DOHH2 (cell line): ENCODE data around the gene ATXN3L.

ENCODE experiments used
- H3F3A ChIP-seq: fragments of 200-600 bp; sonication (generic), shearing (Covaris generic); 2 replicates; pipeline ENCODE4 v1.6.0; 2016; ENCODE audit warnings: antibody characterized with exemption, mild to moderate bottlenecking; ENCODE audit not compliant: control insufficient read depth, insufficient read depth
- H3K27ac ChIP-seq: fragments of 200-600 bp; sonication (generic); 2 replicates; pipeline ENCODE4 v1.5.1; 2014; ENCODE audit warnings: low read depth, mild to moderate bottlenecking, low read length, moderate library complexity
- H3K27me3 ChIP-seq: fragments of 200-600 bp; sonication (generic); 2 replicates; pipeline ENCODE4 v1.6.1; 2014; ENCODE audit warnings: mild to moderate bottlenecking, low read length, mixed read lengths; ENCODE audit not compliant: control insufficient read depth
- H3K36me3 ChIP-seq: fragments of 200-600 bp; sonication (generic); 2 replicates; pipeline ENCODE4 v1.6.1; 2014; ENCODE audit warnings: mild to moderate bottlenecking, low read length, moderate library complexity, mixed read lengths; ENCODE audit not compliant: control insufficient read depth
- H3K4me1 ChIP-seq: fragments of 200-600 bp; sonication (generic); 2 replicates; pipeline ENCODE4 v1.6.1; 2014; ENCODE audit warnings: mild to moderate bottlenecking, low read length, mixed read lengths; ENCODE audit not compliant: control insufficient read depth
- H3K4me2 ChIP-seq: fragments of 200-600 bp; sonication (generic); 2 replicates; pipeline ENCODE4 v1.6.0; 2014; ENCODE audit warnings: mild to moderate bottlenecking, low read length, moderate library complexity
- H3K4me3 ChIP-seq: fragments of 200-600 bp; sonication (generic); 2 replicates; pipeline ENCODE4 v1.5.1; 2014; ENCODE audit warnings: mild to moderate bottlenecking, low read length, mixed read lengths
- H3K79me2 ChIP-seq: fragments of 200-600 bp; sonication (generic); 2 replicates; pipeline ENCODE4 v1.6.1; 2014; ENCODE audit warnings: mild to moderate bottlenecking, low read length, mixed read lengths; ENCODE audit not compliant: control insufficient read depth
- H3K9me2 ChIP-seq: fragments of 200-600 bp; sonication (generic); replicated peaks from 2 replicates; pipeline ENCODE4 v1.6.1; 2014; ENCODE audit warnings: mild to moderate bottlenecking, low read length, mixed read lengths; ENCODE audit not compliant: control insufficient read depth
- H3K9me3 ChIP-seq: fragments of 200-600 bp; sonication (generic); 2 replicates; pipeline ENCODE4 v1.6.1; 2014; ENCODE audit warnings: antibody characterized with exemption, low read length, mixed read lengths; ENCODE audit not compliant: control insufficient read depth, insufficient read depth
- H4K20me1 ChIP-seq: fragments of 200-600 bp; sonication (generic); 2 replicates; pipeline ENCODE4 v1.6.0; 2014; ENCODE audit warnings: low read depth, mild to moderate bottlenecking, antibody characterized with exemption, low read length, moderate library complexity; ENCODE audit not compliant: control insufficient read depth, insufficient read depth
- EZH2phosphoT487 ChIP-seq: fragments of 200-600 bp; sonication (generic); IDR thresholded peaks from 2 replicates; pipeline ENCODE4 v1.6.1; 2017; ENCODE audit warnings: borderline replicate concordance, mild to moderate bottlenecking, antibody characterized with exemption, low read length, moderate library complexity, mixed read lengths
- TF ChIP-seq, protein P1 (sequence below): fragments of 200-600 bp; sonication (generic); IDR thresholded peaks from one replicate; pipeline ENCODE4 v1.5.1; 2014; ENCODE audit warnings: antibody characterized with exemption, mild to moderate bottlenecking, low read depth, low read length; ENCODE audit not compliant: poor library complexity, severe bottlenecking

Gene ATXN3L

DNA sequence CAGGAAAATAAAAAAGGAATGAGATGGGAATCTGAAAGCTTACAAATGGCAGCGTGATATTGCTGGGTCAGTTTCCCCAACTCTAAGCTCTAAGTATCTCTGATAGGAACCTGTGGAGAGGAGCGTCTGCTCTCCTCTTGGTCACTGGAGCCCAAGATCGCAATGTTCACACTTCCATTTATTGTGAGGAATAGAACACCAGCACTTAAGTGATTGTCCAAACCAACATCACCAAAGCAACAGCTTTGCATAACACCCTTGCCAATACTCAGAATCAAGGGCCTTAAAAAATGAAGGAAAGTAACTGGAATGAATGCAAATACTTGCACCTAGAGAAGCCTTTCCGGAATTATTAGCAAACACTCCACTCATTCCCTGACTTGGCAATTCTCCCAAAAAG, 46.8 kb upstream of the ATXN3L start:
- no peak overlapping the region for H3K27ac ChIP-seq
- no peak overlapping the region for H3K4me2 ChIP-seq

DNA sequence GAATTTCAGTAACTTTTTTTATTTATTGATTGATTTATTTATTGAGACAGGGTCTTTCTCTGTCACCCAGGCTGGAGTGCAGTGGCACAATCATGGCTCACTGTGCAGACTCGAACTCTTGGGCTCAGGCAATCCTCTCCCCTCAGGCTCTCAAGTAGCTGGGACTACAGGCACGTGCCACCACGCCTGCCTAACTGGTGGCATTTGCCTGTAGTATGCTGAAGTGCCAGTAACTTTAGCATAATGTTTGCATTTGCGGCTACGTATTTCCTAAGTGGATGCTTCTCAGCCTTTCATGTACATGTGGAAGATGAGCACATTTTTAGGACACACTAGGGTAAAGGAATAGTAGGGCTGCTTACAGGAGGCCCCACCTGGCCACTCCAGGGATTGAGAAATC, 45.3 kb upstream of the ATXN3L start:
- Histone ChIP-seq H3K4me1 (peaks cover 3% of the 10 kb centered on the region), H3K9me3 (no peaks in the 10 kb centered on the region), H3K27me3 (no peaks in the 10 kb centered on the region), H3K36me3 (no peaks in the 10 kb centered on the region), H3F3A (no peaks in the 10 kb centered on the region), H4K20me1 (no peaks in the 10 kb centered on the region), H3K4me3 (no peak overlapping the region), H3K79me2 (no peaks in the 10 kb centered on the region), H3K27ac (no peak overlapping the region), H3K9me2 (no peaks in the 10 kb centered on the region), H3K4me2 (no peak overlapping the region)
- TF ChIP-seq, protein P1, sequence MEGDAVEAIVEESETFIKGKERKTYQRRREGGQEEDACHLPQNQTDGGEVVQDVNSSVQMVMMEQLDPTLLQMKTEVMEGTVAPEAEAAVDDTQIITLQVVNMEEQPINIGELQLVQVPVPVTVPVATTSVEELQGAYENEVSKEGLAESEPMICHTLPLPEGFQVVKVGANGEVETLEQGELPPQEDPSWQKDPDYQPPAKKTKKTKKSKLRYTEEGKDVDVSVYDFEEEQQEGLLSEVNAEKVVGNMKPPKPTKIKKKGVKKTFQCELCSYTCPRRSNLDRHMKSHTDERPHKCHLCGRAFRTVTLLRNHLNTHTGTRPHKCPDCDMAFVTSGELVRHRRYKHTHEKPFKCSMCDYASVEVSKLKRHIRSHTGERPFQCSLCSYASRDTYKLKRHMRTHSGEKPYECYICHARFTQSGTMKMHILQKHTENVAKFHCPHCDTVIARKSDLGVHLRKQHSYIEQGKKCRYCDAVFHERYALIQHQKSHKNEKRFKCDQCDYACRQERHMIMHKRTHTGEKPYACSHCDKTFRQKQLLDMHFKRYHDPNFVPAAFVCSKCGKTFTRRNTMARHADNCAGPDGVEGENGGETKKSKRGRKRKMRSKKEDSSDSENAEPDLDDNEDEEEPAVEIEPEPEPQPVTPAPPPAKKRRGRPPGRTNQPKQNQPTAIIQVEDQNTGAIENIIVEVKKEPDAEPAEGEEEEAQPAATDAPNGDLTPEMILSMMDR = no peak
- no peak for TF ChIP-seq EZH2phosphoT487

More for the DNA sequence above, 46.8 kb upstream of the ATXN3L start:
- H3F3A ChIP-seq = no peaks in the 10 kb centered on the region
- no peaks in the 10 kb centered on the region for H4K20me1 ChIP-seq
- no peak overlapping the region for H3K4me3 ChIP-seq
- H3K4me1 ChIP-seq = no peaks in the 10 kb centered on the region
- TF ChIP-seq, protein P1 = no peak
- no peak for TF ChIP-seq EZH2phosphoT487
- H3K36me3 ChIP-seq = no peaks in the 10 kb centered on the region
- no peaks in the 10 kb centered on the region for H3K79me2 ChIP-seq
- H3K27me3 ChIP-seq = no peaks in the 10 kb centered on the region
- no peaks in the 10 kb centered on the region for H3K9me2 ChIP-seq
- no peaks in the 10 kb centered on the region for H3K9me3 ChIP-seq

DNA sequence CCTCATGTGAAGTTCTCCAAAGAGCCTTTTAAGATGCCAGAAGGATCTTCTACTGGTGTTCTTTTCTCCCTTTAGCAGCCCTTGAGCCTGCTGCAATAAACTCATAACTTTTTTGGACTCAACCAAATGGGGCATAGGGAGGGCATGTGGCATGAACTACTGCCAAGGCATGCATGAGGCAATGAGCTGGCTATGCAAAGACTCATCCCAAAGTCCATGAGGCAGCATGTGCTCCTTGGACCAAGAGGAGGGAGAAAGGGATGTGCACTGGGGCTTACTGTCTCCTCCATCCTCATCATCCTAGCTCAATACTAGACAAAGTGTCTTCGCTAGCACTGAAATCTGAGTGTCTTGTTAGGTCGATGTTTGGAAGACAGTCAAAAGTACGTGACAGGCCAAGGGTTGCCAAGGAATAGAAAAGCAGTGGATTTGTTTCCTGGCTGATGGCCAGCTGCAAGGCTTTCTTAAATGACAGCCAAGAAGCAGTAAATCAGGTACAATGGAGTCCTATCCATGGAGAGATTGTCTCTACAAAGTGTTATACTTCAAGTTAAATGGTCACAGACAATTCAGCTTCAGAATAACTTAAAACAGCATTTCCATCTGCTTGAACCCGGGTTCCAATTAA, 44.5 kb upstream of the ATXN3L start:
- Histone ChIP-seq H3K9me3 (no peaks in the 10 kb centered on the region), H4K20me1 (no peaks in the 10 kb centered on the region), H3K36me3 (no peaks in the 10 kb centered on the region), H3K79me2 (no peaks in the 10 kb centered on the region), H3K27ac (no peak overlapping the region), H3K4me1 (peaks cover 5% of the 10 kb centered on the region), H3K9me2 (no peaks in the 10 kb centered on the region), H3K27me3 (no peaks in the 10 kb centered on the region), H3K4me2 (no peak overlapping the region), H3F3A (no peaks in the 10 kb centered on the region), H3K4me3 (no peak overlapping the region)
- no peak for TF ChIP-seq EZH2phosphoT487

DNA sequence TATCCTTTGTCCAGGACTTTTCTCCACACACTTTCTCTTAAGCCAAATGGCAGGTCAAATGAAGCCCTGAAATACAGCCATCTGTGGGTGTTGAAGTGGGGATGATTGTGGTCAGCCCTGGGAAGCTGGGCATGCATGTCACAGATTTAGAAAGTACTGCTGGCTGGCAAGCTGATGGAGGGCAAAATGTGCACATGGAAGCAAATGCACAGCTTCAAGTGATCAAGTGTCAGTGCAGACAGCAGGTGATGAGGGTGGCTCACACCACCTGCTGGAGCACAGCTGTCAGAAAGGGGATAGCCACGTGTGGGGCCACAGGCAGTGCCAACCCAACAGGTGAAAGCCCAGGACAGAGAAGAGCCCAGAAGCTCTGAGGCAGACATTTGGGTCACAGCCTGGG, 40.3 kb upstream of the ATXN3L start:
- H3K9me3 ChIP-seq = no peaks in the 10 kb centered on the region
- no peaks in the 10 kb centered on the region for H3K9me2 ChIP-seq
- no peak overlapping the region for H3K27ac ChIP-seq
- no peak for TF ChIP-seq EZH2phosphoT487
- TF ChIP-seq, protein P1 = no peak
- H3K79me2 ChIP-seq = no peaks in the 10 kb centered on the region
- no peak overlapping the region for H3K4me2 ChIP-seq
- H3K4me1 ChIP-seq = peaks cover 5% of the 10 kb centered on the region
- H3K27me3 ChIP-seq = no peaks in the 10 kb centered on the region
- no peaks in the 10 kb centered on the region for H4K20me1 ChIP-seq
- no peak overlapping the region for H3K4me3 ChIP-seq
- no peaks in the 10 kb centered on the region for H3K36me3 ChIP-seq
- no peaks in the 10 kb centered on the region for H3F3A ChIP-seq
